MV-4-11 (cell line): ENCODE measurements around the gene KDM4B.
A peak's percentile ranks its signal among the peaks of the same experiment; 100 is the strongest.

Experiments
- DNase-seq: peaks from one replicate; lab custom pipeline; 2025; lab: John Stamatoyannopoulos, UW

The KDM4B gene

DNA sequence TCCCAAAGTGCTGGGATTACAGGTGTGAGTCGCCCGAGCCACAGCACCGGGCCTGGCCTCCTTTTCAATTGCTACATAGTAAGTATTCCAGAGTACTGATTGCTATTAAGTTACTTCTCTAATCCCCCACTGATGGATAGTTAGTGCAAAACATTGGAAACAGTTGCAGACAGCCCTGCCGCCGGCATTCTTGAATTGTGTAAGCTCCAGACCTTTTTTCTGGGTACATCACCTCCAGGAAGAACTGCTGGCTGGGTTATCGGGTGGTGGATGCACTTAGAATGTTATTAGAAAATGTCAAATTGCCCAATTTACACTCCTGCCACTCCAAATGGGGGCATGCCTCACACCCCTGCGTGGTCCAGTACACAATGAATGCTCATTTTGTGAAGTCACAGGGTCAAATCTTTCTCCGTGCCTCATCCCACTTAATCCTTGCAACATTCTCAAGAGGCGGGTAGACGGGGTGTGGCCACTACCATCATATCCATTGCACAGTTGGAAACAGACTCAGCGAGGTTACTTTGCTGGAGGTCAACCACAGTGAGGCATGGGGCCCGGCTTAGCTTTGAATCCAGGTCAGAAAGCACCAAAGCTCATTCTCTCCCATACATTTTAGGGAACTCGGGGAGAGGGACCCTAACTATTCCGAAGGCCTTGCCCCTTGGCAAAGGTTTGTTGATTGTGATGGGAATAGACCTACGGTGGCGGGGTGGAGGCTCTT is 1.0 kb upstream of the KDM4B start:
- DNase-seq = peak; percentile 77

DNA sequence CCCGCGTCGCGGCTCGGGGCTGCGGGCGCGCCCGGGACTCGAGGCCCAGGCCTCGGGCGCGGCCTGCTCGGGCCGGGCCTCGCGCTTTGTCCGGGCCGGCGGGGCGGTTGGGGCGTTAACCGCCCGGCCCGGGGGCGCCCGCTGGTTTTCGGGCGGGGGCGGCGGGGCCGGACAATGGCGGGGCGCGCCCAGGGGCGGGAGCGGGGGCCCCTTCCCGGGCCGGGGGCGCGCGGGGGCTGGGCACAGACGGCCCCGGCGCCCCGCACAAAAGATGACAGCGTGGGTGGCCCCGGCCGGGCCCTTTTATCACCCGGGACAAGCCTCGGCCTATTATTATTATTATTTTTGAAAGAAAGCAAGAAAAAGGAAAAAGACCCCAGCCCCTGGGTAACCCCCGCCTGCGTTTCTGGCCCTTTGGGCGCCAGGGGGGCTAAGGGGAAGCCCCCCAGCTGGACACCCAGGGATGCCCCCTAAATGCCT is 419 bp downstream of the KDM4B start:
- DNase-seq = no peak

DNA sequence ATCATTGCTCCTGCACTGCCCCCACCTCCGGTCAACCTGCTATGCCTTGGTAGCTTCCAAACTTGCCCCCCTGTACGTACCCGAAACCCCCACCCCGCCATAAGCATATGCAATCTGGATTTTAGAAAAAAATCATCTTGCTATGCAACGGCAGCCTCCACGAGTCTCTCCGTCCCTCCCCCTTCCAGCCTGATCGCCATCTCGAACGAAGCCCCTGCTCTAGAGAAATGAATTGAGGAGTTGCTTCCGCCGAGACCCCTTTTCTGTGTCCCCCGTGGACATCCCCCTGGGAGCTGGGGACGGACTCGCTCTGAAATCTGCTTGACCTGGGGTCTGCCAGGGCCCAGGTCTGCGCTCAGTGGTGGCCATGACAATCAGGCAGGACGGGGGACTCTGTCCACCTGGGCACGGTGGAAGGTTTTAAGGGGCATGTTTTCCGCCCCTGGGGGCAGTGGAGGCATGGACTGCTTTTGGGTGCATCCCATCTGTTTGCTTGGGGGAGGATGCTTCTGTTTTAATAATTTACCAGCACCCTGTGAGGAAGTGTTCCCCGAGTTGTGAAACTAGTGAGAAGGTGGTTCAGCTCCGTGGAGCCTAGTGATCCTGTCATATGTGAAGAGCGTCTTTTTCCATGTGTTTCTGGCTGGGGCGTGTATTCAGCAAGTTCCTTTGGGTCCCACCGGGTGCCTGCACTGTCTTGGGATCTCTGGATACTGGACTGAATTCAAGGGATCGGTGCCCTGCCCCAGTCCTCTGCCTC is 1.0 kb downstream of the KDM4B start:
- DNase-seq = peak; percentile 86

DNA sequence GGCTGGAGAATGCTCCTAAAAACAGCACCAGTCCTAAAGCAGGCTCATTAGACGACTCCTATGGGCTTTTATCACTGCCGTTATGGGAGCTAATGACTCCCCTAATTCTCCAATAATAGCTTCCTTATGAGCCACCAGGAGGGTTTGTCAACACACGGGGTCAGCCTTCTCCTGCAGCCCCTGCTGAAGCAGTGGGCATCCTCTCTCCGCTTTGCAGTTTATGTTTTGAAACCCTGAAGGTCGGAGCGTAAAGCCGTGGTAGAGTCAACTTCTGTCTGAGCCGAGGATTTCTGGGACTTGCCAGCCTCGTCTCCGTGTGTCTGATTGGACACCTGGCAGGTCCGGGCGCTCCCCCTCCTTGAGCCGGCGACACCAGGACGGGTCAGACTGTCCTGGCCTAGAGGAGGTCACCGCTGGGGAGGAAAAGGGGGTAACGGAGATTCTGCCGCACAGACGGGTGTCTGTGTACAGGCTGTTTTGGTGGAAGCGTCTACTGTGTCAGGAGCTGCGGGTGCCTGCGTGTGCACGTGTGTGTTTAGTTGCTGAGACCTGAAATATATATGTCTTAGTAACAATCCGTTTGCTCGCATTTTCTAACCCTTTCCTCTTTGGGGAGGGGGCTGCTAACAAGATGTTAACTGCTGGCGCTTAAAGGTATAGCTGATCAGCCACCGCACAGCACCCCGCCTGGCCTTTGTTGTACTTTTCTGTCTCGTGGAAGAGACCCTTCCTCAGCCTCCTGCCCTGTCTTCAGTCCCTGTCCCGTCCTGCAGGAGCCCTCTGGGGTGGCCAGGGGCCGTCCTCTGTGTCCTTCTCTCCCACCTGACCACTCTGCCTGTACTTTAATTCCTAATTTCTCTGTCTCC is 1.9 kb downstream of the KDM4B start:
- no peak for DNase-seq

DNA sequence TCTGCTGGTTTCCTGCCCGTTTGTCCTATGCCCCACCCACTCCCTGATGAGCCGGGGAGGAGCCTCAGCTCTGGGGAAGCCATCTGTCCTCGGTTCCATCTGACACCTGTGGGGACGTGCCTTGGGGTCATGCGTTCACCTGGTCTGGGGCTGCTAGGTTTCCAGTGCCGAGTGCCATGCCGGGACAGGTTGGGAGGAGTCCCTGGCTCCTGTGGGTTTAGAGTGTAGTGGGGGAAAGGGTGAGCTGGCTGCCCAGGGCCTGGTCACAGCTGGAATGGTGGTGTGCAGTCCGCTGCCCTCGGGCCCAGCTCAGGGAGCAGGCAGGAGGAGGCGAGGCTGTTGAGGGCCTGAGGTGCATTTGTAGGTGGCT is 2.5 kb downstream of the KDM4B start:
- no peak for DNase-seq

DNA sequence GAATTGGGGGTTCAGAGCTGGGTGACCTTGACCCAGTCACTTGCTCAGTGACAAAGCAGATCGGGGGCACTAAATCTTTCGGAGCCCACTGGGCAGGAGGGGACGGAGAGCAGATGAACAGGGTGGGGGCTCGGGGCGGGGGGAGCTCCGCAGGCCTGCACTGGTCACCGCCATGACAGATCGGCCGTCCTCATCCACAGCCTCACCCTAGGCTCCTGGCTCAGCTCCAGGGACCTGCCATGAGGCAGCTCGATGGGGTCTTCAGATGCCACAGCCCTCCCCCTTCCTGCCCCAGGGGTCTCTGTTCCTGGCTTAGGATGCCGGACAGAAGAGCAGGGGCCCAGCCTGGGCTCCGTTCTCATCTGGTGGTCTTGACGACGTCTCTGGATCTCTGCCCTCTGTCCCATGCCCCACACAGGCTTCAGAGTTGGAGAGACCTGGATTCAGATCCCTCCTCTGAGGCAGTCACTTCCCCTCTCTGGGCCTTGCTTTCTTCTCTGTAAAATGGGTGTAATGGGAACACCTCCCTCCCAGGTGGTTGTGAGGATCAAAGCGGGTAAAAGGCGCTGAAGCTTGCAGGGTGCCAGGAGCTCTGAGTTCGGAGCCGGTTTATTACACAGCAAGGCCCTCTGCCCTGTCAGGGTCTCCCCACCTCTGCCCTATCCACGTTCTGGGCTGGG is 3.0 kb downstream of the KDM4B start:
- no peak for DNase-seq

DNA sequence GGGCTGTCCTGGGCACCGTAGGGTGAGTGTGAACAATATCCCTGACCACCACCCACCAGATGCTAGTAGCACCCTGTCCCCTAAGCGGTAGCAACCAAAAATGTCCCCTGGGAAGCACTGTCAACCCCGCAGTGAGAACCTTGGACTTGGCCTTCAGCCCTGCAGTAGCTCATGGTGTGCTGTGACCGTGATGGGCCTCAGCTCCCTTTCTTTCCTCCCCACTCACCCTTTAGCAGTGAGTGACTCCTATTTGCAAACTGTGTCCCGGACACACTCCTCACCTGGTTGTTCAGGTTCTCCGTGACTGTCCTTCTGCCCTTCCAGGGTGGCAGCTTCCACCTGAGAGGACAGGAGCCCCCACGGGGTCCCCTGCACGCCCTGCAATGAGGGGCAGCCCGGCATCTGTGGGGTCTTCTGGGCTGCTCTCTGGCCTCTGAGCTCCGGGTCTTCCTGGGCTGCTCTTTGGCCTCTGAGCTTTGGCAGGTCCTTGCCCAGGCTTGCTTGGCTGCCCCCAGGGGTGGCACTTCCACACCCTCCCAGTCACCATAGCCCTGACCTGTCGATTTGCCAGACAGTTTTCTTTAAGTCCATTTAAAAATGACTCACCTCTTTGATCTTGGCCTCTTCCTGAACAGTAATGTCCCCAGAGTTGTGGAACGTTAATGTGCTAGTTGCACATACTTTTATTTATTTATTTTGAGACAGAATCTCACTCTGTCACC is 3.8 kb downstream of the KDM4B start:
- no peak for DNase-seq

DNA sequence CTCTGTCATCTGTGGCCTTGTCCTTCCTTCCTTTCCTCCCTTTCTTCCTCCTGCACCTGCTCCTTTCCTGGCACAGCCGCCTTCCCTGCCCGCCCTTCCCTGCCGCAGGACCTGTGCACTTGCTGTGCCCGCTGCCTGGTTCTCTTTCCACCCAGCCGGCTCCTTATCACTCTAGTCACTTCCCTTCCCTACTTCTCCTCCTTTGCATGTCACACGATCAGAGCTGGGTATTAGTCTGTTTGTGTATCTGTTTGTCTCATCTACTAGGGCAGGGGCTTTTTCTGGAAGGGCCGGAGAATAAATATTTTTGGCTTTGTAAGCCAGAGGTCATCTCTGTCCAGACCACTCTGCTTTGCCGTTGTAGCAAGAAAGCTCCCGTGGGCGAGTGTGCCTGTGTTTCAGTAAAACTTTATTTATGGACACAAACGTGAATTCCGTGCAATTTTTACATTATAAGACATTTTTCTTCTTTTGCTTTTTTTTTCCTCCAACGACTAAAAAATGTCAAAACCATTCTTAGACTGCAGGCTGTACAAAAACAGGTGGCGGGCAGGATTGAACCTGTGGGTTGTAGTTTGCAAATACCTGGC is 6.1 kb downstream of the KDM4B start:
- DNase-seq = no peak

DNA sequence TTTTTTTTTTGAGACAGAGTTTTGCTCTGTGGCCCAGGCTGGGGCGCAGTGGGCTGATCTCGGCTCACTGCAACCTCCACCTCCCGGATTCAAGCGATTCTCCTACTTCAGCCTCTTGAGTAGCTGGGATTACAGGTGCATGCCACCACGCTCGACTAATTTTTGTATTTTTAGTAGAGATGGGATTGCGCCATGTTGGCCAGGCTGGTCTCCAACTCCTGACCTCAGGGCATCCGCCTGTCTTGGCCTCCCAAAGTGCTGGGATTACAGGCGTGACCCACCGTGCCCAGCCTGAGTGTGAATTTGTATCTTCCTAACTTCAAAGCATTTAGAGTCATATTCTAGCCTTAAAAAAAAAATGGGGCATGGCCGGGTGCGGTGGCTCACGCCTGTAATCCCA is 6.7 kb downstream of the KDM4B start:
- DNase-seq = peak; percentile 36

DNA sequence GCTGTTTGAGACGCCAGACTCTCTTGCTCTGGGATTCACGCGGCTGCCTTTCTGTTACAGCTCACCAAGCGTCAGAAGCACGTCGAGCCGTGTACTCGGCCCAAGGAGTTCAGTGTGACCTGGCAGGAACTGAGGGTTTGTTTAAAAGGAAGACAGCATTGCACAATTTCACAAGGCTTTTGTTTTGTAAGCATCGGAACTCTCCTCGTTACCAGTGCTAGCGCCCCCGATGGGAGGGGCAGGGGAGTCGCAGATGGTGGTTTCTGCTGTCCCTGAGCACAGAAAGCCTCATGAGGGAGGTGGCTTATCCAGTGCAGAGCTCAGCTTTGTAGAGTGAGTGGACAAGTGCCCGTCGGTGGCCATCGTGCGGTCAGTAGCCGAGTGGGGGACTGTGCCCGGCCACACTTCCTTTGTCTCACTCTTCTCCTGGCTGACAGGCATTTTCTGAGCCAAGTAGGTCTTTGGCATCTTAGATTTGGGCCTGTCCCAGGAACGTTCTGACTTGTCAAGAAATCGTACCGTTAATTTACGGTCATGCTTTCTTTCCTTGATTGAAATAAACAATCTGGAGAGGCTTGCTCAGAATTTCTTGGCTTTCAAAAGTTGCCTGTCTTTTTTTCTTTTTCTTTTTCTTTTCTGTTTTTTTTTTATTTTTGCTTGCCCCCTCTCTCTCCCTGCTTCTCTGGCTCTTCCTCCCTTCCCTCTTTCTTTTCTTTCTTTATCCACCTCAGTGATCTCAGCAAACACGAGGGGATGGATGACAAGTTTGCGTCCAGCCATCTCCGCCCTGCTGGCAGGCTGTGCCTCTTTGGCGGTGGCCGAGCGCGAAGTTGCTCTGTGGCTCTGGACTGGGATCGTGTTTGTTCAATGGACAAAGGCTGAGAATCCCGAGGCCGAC is 7.7 kb downstream of the KDM4B start:
- peak; percentile 99 for DNase-seq

DNA sequence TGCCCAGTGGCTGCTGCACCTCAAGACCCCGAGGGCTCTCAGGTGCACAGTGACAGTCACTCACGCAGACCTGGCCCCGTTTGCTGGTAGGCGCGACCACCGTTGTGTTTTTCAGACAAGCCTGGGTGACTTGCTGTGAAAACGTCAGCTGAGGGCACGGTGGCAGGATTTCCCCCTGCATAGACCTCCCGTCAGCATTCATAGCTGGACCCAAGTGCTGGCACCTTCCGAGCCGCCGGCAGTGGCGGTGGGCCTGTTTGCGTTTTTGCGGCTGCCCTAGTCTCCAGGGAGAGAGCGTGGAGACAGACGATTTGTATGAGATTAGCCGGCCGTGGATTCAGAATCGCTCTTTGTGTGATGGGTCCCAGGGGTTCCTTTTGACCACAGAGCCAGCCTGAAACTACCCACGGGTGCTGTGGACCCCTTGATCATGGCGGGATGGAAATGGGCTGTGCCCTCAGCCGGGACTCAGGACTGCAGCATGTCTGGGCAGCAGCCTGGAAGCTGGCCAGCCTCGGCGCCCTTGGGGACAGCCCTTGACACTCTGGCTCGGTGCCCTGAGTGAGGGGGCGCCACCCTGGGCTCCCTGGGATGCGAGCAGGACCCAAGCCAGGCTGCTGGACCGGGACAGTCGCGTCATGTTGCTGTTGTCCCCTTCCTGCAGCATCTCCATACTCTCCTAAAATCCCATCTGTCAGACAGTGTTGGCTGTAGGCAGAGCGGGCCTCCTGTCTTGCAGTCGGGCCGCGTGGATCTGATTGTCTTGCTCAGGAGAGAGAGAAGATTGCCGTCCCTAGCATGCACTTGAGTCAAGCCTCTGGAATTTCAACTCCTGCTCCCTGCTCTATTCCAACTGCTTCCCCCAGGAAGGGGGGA is 8.6 kb downstream of the KDM4B start:
- DNase-seq = no peak

DNA sequence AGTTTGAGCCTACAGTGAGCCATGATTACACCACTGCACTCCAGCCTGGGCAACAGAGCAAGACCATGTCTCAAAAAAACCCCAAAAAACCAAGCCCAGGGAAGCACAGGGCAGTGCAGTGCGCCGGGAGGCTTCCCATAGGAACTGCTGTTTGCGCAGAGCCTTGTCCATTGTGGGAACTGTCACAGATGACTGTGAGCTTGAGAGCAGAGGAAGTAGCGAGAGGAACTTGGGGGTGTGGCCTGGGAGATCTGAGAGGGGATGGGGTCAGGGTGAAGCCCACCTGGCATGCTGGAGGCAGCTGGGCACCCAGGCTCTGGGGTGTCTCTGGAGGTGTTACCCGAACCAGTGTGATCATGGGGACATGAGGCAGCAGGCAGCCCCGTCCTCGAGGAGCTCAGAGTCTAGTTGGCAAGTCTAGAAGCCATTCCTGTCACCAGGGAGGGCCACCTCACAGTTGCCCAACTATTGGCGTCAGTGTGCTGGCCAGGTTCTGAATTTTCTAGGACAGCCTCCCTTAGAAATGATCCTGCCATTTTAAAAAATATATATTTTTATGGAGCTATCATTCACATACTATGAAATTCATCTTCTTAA is 10.4 kb downstream of the KDM4B start:
- peak; percentile 44 for DNase-seq

DNA sequence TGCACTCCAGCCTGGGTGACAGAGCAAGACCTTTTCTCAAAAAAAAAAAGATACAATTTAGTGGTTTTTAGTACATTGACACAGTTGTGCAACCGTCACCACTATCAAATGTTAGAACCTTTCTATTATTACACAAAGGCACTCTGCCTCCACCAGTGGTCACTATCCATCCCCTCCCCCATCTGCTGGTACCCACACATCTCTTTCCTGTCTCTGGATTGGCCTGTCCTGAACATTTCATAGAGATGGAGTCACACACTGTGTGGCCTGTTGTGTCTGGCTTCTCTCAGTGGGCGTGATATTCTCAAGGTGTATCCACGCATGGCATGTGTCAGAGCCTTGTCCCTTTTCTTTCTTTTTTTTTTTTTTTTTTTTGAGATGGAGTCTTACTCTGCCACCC is 11.2 kb downstream of the KDM4B start:
- DNase-seq = peak; percentile 77

DNA sequence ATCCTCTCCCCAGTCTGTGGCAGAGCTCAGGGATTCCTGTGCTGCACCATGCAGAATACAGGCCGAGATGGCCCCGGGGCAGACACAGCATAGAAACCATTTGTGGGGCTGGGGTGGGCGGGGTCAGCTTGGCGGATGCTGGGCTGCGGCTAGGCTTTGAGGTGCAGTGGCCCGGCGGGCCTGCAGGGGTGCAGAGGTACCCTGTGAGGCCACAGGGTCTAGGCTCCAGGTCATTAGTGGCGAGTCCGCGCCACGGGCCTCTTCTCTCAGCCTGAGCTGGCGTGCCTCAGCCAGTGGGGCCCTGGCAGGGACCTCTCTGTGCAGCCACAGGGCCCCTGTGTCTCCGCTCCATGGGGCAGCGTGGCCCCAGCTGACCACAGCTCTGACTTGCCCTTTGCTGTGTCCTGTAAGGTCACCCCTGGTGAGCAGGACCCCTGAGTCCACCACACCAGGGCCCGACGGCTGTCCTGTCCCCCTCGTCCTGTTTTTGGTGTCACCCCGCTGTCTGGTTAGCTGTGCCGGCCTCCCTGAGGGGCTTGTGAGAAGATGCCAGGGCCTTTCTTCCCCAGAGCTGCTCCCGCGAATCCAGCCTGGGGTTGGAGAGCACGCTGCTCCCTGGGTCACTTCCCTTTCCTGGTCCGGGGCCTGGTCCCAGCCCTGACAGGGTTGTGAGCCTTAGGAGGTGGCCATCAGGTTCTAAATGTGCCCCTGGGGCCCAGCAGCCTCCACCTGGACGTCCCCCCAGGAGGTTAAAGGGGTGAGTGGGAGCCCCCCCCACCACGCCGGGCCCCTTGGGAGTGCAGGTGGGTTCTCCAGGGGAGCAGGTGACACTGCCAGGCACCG is 12.1 kb downstream of the KDM4B start:
- no peak for DNase-seq

DNA sequence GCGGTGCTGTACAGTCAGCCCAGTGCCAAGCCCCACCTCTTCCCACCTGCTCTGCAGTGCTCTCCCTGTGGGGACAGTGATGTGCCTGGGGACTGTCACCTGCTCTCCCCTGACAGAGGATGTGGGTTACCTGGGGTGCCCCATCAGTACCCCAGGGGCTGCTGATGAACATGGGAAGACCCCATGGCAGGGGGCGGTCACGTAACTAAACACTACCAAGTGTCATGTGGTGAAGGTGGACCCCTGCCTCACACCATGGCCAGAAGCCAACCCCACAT is 12.7 kb downstream of the KDM4B start:
- no peak for DNase-seq

DNA sequence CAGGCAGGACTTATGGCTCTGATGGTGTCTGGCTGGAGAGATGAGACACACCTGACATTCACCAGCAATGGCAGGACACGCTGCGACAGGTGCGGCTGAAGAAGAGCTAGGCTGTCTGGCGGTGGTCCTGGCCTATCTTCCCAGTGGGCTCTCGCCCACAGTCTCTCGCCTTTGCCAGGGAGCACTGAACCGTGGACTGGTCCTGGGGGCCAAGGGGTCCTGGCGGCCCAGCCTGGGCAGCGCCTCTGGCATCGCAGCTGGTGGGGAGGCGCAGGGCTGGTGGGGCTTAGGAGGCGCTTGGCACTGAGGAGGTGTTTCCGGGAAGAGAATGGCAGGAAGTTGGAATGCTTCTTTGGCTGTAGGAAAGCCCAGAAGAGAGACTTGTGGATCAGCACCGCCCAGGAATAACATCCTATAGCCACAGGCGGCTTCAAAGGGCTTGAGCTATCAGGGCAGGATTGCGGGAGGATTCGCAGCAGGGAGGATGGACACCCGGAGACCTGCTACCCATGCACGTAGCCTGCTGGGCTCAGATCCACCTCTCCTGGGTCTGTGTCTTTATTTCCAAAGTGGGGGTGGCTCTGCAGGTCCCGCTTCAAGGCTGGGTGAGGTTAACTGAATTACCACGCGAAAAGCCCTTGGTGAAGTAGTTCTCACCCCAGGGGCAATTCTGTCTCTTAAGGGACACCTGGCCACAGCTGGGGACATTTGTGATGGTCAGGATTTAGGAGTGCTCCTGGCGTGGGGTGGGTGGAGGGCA is 14.6 kb downstream of the KDM4B start:
- no peak for DNase-seq

DNA sequence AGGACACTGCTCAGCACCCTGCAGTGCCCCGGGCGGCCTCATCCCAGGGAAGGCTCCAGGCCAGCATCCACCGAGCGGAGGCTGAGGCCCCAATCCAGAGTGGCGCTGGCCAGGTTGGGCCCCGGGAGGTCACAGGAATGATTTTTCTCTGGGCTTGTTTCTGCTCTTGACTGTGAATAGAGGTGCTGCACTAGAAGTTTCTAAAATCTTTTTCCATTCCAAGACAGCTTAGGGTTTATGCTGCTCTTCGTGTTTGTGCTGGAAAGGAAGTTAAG is 15.1 kb downstream of the KDM4B start:
- DNase-seq = no peak
